Mesodermal cell (in vitro differentiated cells): ENCODE measurements around the gene TTL.
A peak's percentile ranks its signal among the peaks of the same experiment; 100 is the strongest.
"Not testable (repeated sequence)": the region's sequence is repeated elsewhere in the genome, so short reads cannot be mapped to it uniquely, and the experiment has no call there.

Experiments
- H3K27ac ChIP-seq: 2 replicates; pipeline ENCODE4 v1.7.0; 2013; ENCODE audit warnings: mild to moderate bottlenecking, low read depth, low read length, moderate library complexity; ENCODE audit not compliant: severe bottlenecking
- H3K36me3 ChIP-seq: 2 replicates; pipeline ENCODE4 v1.7.1; 2013; ENCODE audit warnings: mild to moderate bottlenecking, low read length, moderate library complexity; ENCODE audit not compliant: control insufficient read depth, insufficient read depth
- H3K4me1 ChIP-seq: one replicate; pipeline ENCODE4 v1.7.1; 2013; ENCODE audit warnings: mild to moderate bottlenecking, low read length; ENCODE audit not compliant: insufficient read depth, control insufficient read depth, poor library complexity, severe bottlenecking
- H3K4me3 ChIP-seq: 2 replicates; pipeline ENCODE4 v1.7.0; 2013; ENCODE audit warnings: low read length, control low read depth, mild to moderate bottlenecking; ENCODE audit not compliant: insufficient read depth, poor library complexity, severe bottlenecking; ENCODE audit errors: extremely low read depth
- H3K9me3 ChIP-seq: 2 replicates; pipeline ENCODE4 v1.7.1; 2013; ENCODE audit warnings: mild to moderate bottlenecking, low read length, moderate library complexity; ENCODE audit not compliant: control insufficient read depth
- WGBS, 2 experiments: methylation state at CpG; one replicate each; pipeline ENCODE4 v1.1.5; 2013; ENCODE audit warnings: missing lambda C conversion rate in 2 of 2; ENCODE audit not compliant: insufficient coverage in 2 of 2; 5-methylcytosine and 5-hydroxymethylcytosine counted together

Gene TTL

GRCh38 chr2:112542123-112542983 is 60.4 kb downstream of the TTL start, which contains the start of gene POLR1B:
POLR1B (plus strand) TSS chr2:112542465; CDS start chr2:112542495, 30 bp downstream.
- 0% methylated on average over 34 to 58 of the region's 67 CpGs for WGBS, 2 experiments
- Histone ChIP-seq H3K4me1 (peaks cover 4% of the 10 kb centered on the region), H3K27ac (peak within 1 kb of the TSS; percentile 98), H3K4me3 (peak within 1 kb of the TSS; percentile 85), H3K9me3 (no peaks in the 10 kb centered on the region), H3K36me3 (peaks cover 12% of the 10 kb centered on the region)

GRCh38 chr2:112542984-112543661 is 61.2 kb downstream of the TTL start:
- H3K9me3 ChIP-seq: no peaks in the 10 kb centered on the region
- H3K36me3 ChIP-seq: peaks cover 20% of the 10 kb centered on the region
- peaks cover 4% of the 10 kb centered on the region for H3K4me1 ChIP-seq
- H3K27ac ChIP-seq: no peak overlapping the region
- peak overlapping the region; percentile 85 for H3K4me3 ChIP-seq
- WGBS, 2 experiments: 4 to 5% methylated on average over 14 to 18 of the region's 18 CpGs

- no peak overlapping the region for H3K27ac ChIP-seq
- peaks cover 4% of the 10 kb centered on the region for H3K4me1 ChIP-seq
- peaks cover 58% of the 10 kb centered on the region for H3K36me3 ChIP-seq
- H3K9me3 ChIP-seq: no peaks in the 10 kb centered on the region
- no peak overlapping the region for H3K4me3 ChIP-seq
- WGBS, 2 experiments: 90 to 100% methylated on average over 2 of the region's 4 CpGs
Measured at GRCh38 chr2:112547333-112547732, 65.4 kb downstream of the TTL start.

- H3K4me3 ChIP-seq: no peak overlapping the region
- H3K27ac ChIP-seq: no peak overlapping the region
- H3K36me3 ChIP-seq: peaks cover 74% of the 10 kb centered on the region
- H3K4me1 ChIP-seq: no peaks in the 10 kb centered on the region
- H3K9me3 ChIP-seq: no peaks in the 10 kb centered on the region
- 100% methylated on average over 1 to 2 of the region's 2 CpGs for WGBS, 2 experiments
Measured at GRCh38 chr2:112548980-112549379, 67.0 kb downstream of the TTL start.

GRCh38 chr2:112566104-112566503 is 84.1 kb downstream of the TTL start:
- Histone ChIP-seq H3K36me3 (peaks cover 87% of the 10 kb centered on the region), H3K9me3 (no peaks in the 10 kb centered on the region), H3K4me1 (no peaks in the 10 kb centered on the region), H3K27ac (no peak overlapping the region), H3K4me3 (no peak overlapping the region)
- WGBS, 2 experiments: 75 to 100% methylated on average over 1 of the region's 3 CpGs

- H3K36me3 ChIP-seq: peaks cover 87% of the 10 kb centered on the region
- not testable (repeated sequence) for H3K27ac ChIP-seq, H3K4me3 ChIP-seq, H3K9me3 ChIP-seq, H3K4me1 ChIP-seq
- 98 to 100% methylated on average over 3 to 4 of the region's 5 CpGs for WGBS, 2 experiments
Measured at GRCh38 chr2:112566508-112566907, 84.6 kb downstream of the TTL start.

- no peaks in the 10 kb centered on the region for H3K4me1 ChIP-seq
- no peak overlapping the region for H3K4me3 ChIP-seq
- no peaks in the 10 kb centered on the region for H3K9me3 ChIP-seq
- H3K36me3 ChIP-seq: peaks cover 85% of the 10 kb centered on the region
- H3K27ac ChIP-seq: no peak overlapping the region
- 100% methylated on average over 1 to 2 of the region's 7 CpGs for WGBS, 2 experiments
Measured at GRCh38 chr2:112572005-112572404, 90.0 kb downstream of the TTL start.

GRCh38 chr2:112577756-112578155 is 95.8 kb downstream of the TTL start:
- Histone ChIP-seq H3K4me1 (no peaks in the 10 kb centered on the region), H3K9me3 (no peaks in the 10 kb centered on the region), H3K36me3 (peaks cover 37% of the 10 kb centered on the region), H3K4me3 (no peak overlapping the region), H3K27ac (no peak overlapping the region)
- 86 to 92% methylated on average over 1 of the region's 5 CpGs for WGBS, 2 experiments

GRCh38 chr2:112579241-112579640 is 97.3 kb downstream of the TTL start:
- Histone ChIP-seq H3K4me3 (no peak overlapping the region), H3K36me3 (peaks cover 23% of the 10 kb centered on the region)

GRCh38 chr2:112580084-112580483 is 98.1 kb downstream of the TTL start:
- H3K36me3 ChIP-seq: peaks cover 14% of the 10 kb centered on the region
- H3K4me3 ChIP-seq: no peak overlapping the region
- no peaks in the 10 kb centered on the region for H3K9me3 ChIP-seq
- no peak overlapping the region for H3K27ac ChIP-seq
- 88 to 98% methylated on average over 5 to 6 of the region's 7 CpGs for WGBS, 2 experiments
- peaks cover under 1% of the 10 kb centered on the region for H3K4me1 ChIP-seq

More at GRCh38 chr2:112579241-112579640, 97.3 kb downstream of the TTL start:
- Histone ChIP-seq H3K9me3 (no peaks in the 10 kb centered on the region), H3K4me1 (no peaks in the 10 kb centered on the region), H3K27ac (no peak overlapping the region)

- 73 to 84% methylated on average over 7 to 8 of the region's 10 CpGs for WGBS, 2 experiments
- Histone ChIP-seq H3K4me3 (no peak overlapping the region), H3K9me3 (no peaks in the 10 kb centered on the region), H3K36me3 (peaks cover 12% of the 10 kb centered on the region), H3K27ac (no peak overlapping the region), H3K4me1 (peaks cover 6% of the 10 kb centered on the region)
Measured at GRCh38 chr2:112582314-112582746, 100.4 kb downstream of the TTL start.
